Esophagus squamous epithelium (tissue), 5 donors: ENCODE data around the gene TMEM30A. TPM values are rescaled to one million over a fixed set of nuclear protein-coding genes. Genes with fewer than 3 reads are reported as not detected.

Source experiments
- DNase-seq: peaks from one replicate; lab custom pipeline; 2025; lab: John Stamatoyannopoulos, UW
- H3K27ac ChIP-seq, 4 donors: fragments of 200-600 bp; sonication (generic); one replicate each; pipeline ENCODE4 v1.5.1; 2016 to 2019; ENCODE audit warnings: mild to moderate bottlenecking in 1 of 4
- H3K27me3 ChIP-seq, 4 donors: fragments of 200-600 bp; sonication (generic); 1 replicate in 3 of 4; 2 replicates in 1 of 4; pipeline versions ENCODE4 v1.5.1 to v1.6.0; 2017 to 2021; ENCODE audit warnings: antibody characterized with exemption in 1 of 4
- H3K36me3 ChIP-seq, 3 donors: fragments of 200-600 bp; sonication (generic); one replicate each; pipeline ENCODE4 v1.5.1; 2016 to 2019
- H3K4me1 ChIP-seq, 3 donors: fragments of 200-600 bp; sonication (generic); one replicate each; pipeline ENCODE4 v1.5.1; 2017 to 2019
- H3K4me3 ChIP-seq, 4 donors: fragments of 200-600 bp; sonication (generic); 1 replicate in 3 of 4; 2 replicates in 1 of 4; pipeline ENCODE4 v1.5.1; 2016 to 2019; ENCODE audit warnings: mild to moderate bottlenecking in 2 of 4, moderate library complexity in 1 of 4
- H3K9me3 ChIP-seq, 3 donors: fragments of 200-600 bp; sonication (generic); one replicate each; pipeline ENCODE4 v1.5.1; 2016 to 2019
- POLR2A ChIP-seq, 4 donors: fragments of 450-650 bp; IDR thresholded peaks; one replicate each; pipeline ENCODE4 v1.6.1; 2017; ENCODE audit warnings: antibody characterized with exemption in 4 of 4, mild to moderate bottlenecking in 4 of 4, moderate library complexity in 3 of 4
- WGBS, 2 donors: methylation state at CpG; one replicate each; pipeline ENCODE4 v1.1.5; 2018; 5-methylcytosine and 5-hydroxymethylcytosine counted together
- intact Hi-C: fragments of 100-400 bp; cut with DNase I; formaldehyde crosslinking; loops from one replicate; pipeline ENCODE4 v1.15.0; 2022
- total RNA-seq, 4 donors: library from RNA; depleted of rRNA; stranded (reverse); fragments of >200 nt; gene quantifications; one replicate each; pipeline ENCODE4 v1.1.0, GENCODE V29; 2016
- TF ChIP-seq, protein P1 (sequence below), 6 experiments: fragments of 450-650 bp in 4 of 6; fragments of 200-600 bp in 2 of 6; sonication (generic) in 2 of 6; IDR thresholded peaks; one replicate each; pipeline ENCODE4 v1.5.1; 2016 to 2019; ENCODE audit warnings: antibody characterized with exemption in 6 of 6, mild to moderate bottlenecking in 4 of 6, moderate library complexity in 4 of 6
- donor health status: DM: yes; HTN: yes; CAD: no.

Gene TMEM30A
- total RNA-seq, 4 donors from 2014 or later, result 51.3 to 97.0 (median 72.3) TPM

DNA sequence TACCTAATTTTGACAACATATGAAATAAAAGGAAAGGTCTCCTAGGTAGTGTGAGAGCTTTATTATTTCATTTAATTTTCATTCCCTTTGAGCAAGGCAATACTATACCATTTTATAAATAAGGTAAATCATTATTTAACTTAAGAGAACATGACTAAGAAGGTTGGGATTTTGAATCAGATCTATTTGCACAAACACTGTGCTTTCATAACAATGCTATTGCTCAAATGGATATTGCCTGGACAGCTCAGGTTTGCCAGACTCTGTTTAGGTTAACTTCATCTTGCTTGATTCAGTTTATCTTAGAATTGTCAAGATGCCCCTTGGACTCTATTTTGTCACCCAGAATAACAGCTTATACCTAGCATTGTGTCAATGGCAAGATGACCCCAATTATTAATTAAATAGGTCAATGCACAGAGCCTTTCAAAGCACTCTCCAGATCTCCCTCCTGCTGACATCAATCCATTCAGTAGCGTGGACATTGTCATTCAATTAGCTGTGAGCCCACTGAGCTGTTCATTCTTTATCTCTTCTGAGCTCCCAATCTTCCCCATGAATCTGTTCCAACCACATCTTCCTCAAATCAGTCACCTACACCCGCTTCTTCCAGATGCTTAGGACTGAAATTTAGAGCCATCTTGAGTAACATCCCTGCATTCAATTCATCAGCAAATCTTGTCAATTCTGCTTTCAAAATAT, 42.1 kb upstream of the TMEM30A start:
- intact Hi-C loops, result no loop called here
- 76 to 83% methylated on average over 2 of the region's 2 CpGs for WGBS, 2 donors
- Histone ChIP-seq H3K27ac (no peak overlapping the region), H3K9me3 (no peaks in the 10 kb centered on the region), H3K4me1 (no peaks in the 10 kb centered on the region), H3K27me3 (no peaks in the 10 kb centered on the region), H3K4me3 (no peak overlapping the region), H3K36me3 (no peaks in the 10 kb centered on the region)
- no peak for DNase-seq
- TF ChIP-seq, protein P1, sequence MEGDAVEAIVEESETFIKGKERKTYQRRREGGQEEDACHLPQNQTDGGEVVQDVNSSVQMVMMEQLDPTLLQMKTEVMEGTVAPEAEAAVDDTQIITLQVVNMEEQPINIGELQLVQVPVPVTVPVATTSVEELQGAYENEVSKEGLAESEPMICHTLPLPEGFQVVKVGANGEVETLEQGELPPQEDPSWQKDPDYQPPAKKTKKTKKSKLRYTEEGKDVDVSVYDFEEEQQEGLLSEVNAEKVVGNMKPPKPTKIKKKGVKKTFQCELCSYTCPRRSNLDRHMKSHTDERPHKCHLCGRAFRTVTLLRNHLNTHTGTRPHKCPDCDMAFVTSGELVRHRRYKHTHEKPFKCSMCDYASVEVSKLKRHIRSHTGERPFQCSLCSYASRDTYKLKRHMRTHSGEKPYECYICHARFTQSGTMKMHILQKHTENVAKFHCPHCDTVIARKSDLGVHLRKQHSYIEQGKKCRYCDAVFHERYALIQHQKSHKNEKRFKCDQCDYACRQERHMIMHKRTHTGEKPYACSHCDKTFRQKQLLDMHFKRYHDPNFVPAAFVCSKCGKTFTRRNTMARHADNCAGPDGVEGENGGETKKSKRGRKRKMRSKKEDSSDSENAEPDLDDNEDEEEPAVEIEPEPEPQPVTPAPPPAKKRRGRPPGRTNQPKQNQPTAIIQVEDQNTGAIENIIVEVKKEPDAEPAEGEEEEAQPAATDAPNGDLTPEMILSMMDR (IDR thresholded peaks at IDR 0.05), result no peak
- TF ChIP-seq POLR2A (IDR thresholded peaks at IDR 0.05), result no peak

DNA sequence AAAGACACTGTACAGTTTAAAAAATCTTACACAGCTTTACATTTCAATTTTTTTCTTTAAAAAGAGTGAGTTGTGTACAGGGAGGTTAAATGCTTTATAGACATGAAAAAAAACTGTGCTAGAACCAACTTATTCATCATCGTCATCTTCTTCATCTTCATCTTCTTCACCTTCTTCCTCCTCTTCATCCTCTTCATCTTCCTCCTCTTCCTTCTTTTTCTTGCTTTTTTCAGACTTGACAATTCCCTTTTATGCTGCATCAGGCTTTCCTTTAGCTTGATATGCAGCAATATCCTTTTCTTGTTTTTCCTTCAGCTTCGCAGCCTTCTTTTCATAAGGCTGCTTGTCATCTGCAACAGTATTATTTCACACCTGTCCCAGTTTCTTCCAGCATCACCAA, 34.3 kb upstream of the TMEM30A start:
- Histone ChIP-seq H3K36me3 (no peaks in the 10 kb centered on the region), H3K27me3 (no peaks in the 10 kb centered on the region), H3K4me1 (peaks cover 0 to 6% (median 0%) of the 10 kb centered on the region in 3 donors), H3K4me3 (no peak overlapping the region), H3K27ac (no peak overlapping the region), H3K9me3 (no peaks in the 10 kb centered on the region)
- intact Hi-C loops, result no loop called here
- no peak for TF ChIP-seq POLR2A (IDR thresholded peaks at IDR 0.05)
- TF ChIP-seq, protein P1 (IDR thresholded peaks at IDR 0.05), result no peak
- 72 to 100% methylated on average over 2 of the region's 2 CpGs for WGBS, 2 donors
- no peak for DNase-seq

DNA sequence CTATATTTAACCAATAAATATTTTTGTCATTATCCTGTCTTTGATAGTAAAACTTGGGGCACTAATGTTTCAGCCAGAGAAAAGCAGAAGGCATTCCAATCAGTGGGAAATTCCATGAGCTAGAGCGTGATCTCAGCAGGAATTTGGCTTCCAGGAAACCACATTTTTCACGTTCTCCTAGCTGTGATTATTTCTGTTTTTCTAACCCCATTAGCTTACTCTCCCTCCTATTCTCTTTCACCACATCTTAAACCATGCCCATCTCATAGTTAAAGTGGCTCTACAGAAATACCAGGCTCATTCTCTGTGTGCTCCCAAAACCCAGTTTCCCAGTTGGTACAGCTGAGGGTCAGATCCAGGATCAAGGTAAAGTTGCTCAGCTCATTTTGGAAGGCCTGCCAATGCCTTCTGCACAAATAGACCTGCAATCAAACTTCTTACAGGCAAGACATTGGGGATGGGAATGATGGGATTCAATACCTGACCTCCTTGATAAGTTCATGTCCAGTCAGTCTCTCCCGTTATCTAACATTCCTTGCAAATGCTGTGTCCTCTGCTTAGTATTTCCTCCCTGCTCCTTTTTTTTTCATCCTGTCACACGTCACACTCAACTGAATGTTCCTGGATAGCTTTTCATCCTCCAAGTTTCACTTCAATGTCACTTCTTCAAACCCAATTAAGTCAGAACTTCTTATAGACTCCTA, 33.1 kb upstream of the TMEM30A start:
- no peak for TF ChIP-seq POLR2A (IDR thresholded peaks at IDR 0.05)
- TF ChIP-seq, protein P1 (IDR thresholded peaks at IDR 0.05), result no peak
- peak overlapping the region in 1 of 4 donors; percentile 5 for H3K27ac ChIP-seq
- H3K27me3 ChIP-seq, result no peaks in the 10 kb centered on the region
- H3K4me1 ChIP-seq, result peaks cover 0 to 6% (median 0%) of the 10 kb centered on the region in 3 donors
- no peak overlapping the region for H3K4me3 ChIP-seq
- H3K36me3 ChIP-seq, result no peaks in the 10 kb centered on the region
- WGBS, 2 donors, result 52 to 58% methylated on average over 4 of the region's 4 CpGs
- DNase-seq, result no peak
- no peaks in the 10 kb centered on the region for H3K9me3 ChIP-seq
- intact Hi-C loops, result no loop called here

DNA sequence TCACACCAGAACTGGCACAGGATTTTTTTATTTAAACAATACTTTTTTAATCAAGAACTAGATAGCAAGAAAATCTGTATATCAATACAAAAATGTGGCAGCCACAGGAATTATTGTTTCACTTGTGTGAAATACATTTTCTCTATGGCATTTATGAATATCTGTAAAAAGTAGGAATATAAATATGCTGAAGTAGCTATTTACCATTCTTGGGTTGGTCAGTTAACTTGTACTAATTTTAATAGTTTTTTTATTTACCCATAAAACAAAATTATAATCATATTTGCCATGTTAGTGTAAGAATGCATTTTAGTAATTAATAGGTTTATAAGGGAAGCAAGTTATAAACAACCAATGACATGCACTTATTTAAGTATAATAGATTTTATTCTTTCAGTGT, 31.4 kb upstream of the TMEM30A start:
- no peak for DNase-seq
- intact Hi-C loops, result no loop called here
- no peak for TF ChIP-seq POLR2A (IDR thresholded peaks at IDR 0.05)
- TF ChIP-seq, protein P1 (IDR thresholded peaks at IDR 0.05), result no peak

More for the DNA sequence above, 31.4 kb upstream of the TMEM30A start:
- Histone ChIP-seq H3K4me1 (peaks cover 0 to 6% (median 0%) of the 10 kb centered on the region in 3 donors), H3K4me3 (no peak overlapping the region), H3K27ac (no peak overlapping the region), H3K9me3 (no peaks in the 10 kb centered on the region), H3K36me3 (no peaks in the 10 kb centered on the region), H3K27me3 (no peaks in the 10 kb centered on the region)
